Suprapubic skin (tissue), 4 donors: ENCODE measurements around the gene LPCAT3.

Experiments
- CTCF ChIP-seq, 2 donors: fragments of 200-600 bp in 1 of 2; fragments of 450-650 bp in 1 of 2; sonication (generic) in 1 of 2; IDR thresholded peaks; one replicate each; pipeline ENCODE4 v1.5.1; 2016 to 2019; ENCODE audit warnings: antibody characterized with exemption in 2 of 2, mild to moderate bottlenecking in 1 of 2, moderate library complexity in 1 of 2
- EP300 ChIP-seq: sonication (generic); formaldehyde crosslinking; IDR thresholded peaks from one replicate; pipeline ENCODE4 v1.6.1; 2017; ENCODE audit warnings: antibody characterized with exemption
- POLR2A ChIP-seq, 2 donors: fragments of 450-650 bp; IDR thresholded peaks; one replicate each; pipeline ENCODE4 v1.6.1; 2017; ENCODE audit warnings: antibody characterized with exemption in 2 of 2, mild to moderate bottlenecking in 2 of 2, moderate library complexity in 2 of 2
- POLR2AphosphoS5 ChIP-seq, 3 donors: sonication (generic); formaldehyde crosslinking; IDR thresholded peaks; one replicate each; pipeline ENCODE4 v1.6.1; 2017; ENCODE audit warnings: antibody characterized with exemption in 3 of 3

GRCh38 chr12:7004840-7005239, 13.4 kb downstream of the LPCAT3 start:
- TF ChIP-seq CTCF (IDR thresholded peaks at IDR 0.05) (no peak), EP300 (no peak), POLR2A (IDR thresholded peaks at IDR 0.05) (no peak), POLR2AphosphoS5 (IDR thresholded peaks at IDR 0.05) (no peak)
